Caco-2 (cell line): Measurements from ENCODE around the gene FBXW7. TPM values are rescaled to one million over a fixed set of nuclear protein-coding genes. Genes with fewer than 3 reads are reported as not detected.

Experiments
- BruUV-seq: library from RNA; stranded (reverse); fragments of 400-500 nt; replicated peaks from 2 replicates; lab custom pipeline; 2021; lab: Mats Ljungman, UMichigan
- CTCF ChIA-PET: fragments of 300-600 bp; sonication (Branson Sonifier 250); formaldehyde crosslinking; loops from one replicate; lab custom pipeline; 2022; ENCODE audit warnings: antibody characterized with exemption; lab: Charles Lee
- POLR2A ChIA-PET: fragments of 300-600 bp; sonication (Branson Sonifier 250); formaldehyde crosslinking; loops from one replicate; lab custom pipeline; 2022; ENCODE audit warnings: antibody characterized with exemption; lab: Charles Lee
- DNase-seq, 2 experiments: peaks; one replicate each; pipeline versions ENCODE4 v3.0.0 to v3.0.0-alpha.2; 2020 to 2022
- H3K27me3 ChIP-seq: replicated peaks from 2 replicates; pipeline ENCODE4 v1.6.0; 2011; ENCODE audit warnings: low read length; ENCODE audit not compliant: control insufficient read depth, insufficient read depth
- H3K36me3 ChIP-seq: 2 replicates; pipeline ENCODE4 v1.5.1; 2011; ENCODE audit warnings: low read length; ENCODE audit not compliant: control insufficient read depth, insufficient read depth
- H3K4me1 ChIP-seq: fragments of 250-450 bp; sonication (Bioruptor Pico); 2 replicates; pipeline ENCODE4 v1.5.1; 2020; ENCODE audit warnings: mild to moderate bottlenecking
- H3K4me3 ChIP-seq: 2 replicates; pipeline ENCODE4 v1.5.1; 2011; ENCODE audit warnings: low read depth, mild to moderate bottlenecking, control low read depth, low read length
- H3K9me3 ChIP-seq: fragments of 250-450 bp; sonication (Bioruptor Pico); 2 replicates; pipeline ENCODE4 v1.5.1; 2020; ENCODE audit warnings: mild to moderate bottlenecking, moderate library complexity
- H3K27ac Mint-ChIP-seq: one replicate; pipeline ENCODE4 v1.8.0; 2022; ENCODE audit warnings: mixed read lengths; ENCODE audit not compliant: unreplicated experiment
- H3K27me3 Mint-ChIP-seq: one replicate; pipeline ENCODE4 v1.8.0; 2022; ENCODE audit warnings: mixed read lengths; ENCODE audit not compliant: insufficient read depth, unreplicated experiment
- H3K36me3 Mint-ChIP-seq: one replicate; pipeline ENCODE4 v1.8.0; 2022; ENCODE audit warnings: mild to moderate bottlenecking, mixed read lengths; ENCODE audit not compliant: insufficient read depth, unreplicated experiment
- H3K4me1 Mint-ChIP-seq: one replicate; pipeline ENCODE4 v1.8.0; 2022; ENCODE audit warnings: low read depth, mixed read lengths; ENCODE audit not compliant: unreplicated experiment
- H3K4me3 Mint-ChIP-seq: one replicate; pipeline ENCODE4 v1.8.0; 2022; ENCODE audit warnings: mild to moderate bottlenecking, moderate library complexity, mixed read lengths; ENCODE audit not compliant: unreplicated experiment
- H3K9me3 Mint-ChIP-seq: one replicate; pipeline ENCODE4 v1.8.0; 2022; ENCODE audit warnings: mixed read lengths; ENCODE audit not compliant: unreplicated experiment
- intact Hi-C: fragments of 100-400 bp; cut with micrococcal nuclease; formaldehyde crosslinking; loops from one replicate; pipeline ENCODE4 v1.10.0; 2022; ENCODE audit not compliant: unreplicated experiment
- total RNA-seq: library from RNA; stranded (reverse); gene quantifications from 2 replicates; pipeline ENCODE4 v1.2.3, GENCODE V29; 2022
- TF ChIP-seq, protein P1 (sequence below), 2 experiments: fragments of 200-600 bp in 1 of 2; IDR thresholded peaks; 1 replicate in 1 of 2; 2 replicates in 1 of 2; pipeline versions ENCODE4 v1.5.1 to v1.8.0; 2011 to 2022; ENCODE audit warnings: antibody characterized with exemption in 1 of 2, control low read depth in 1 of 2, inconsistent platforms in 1 of 2, low read depth in 1 of 2, low read length in 1 of 2, mild to moderate bottlenecking in 1 of 2, moderate library complexity in 1 of 2; ENCODE audit not compliant: insufficient read depth in 1 of 2, severe bottlenecking in 1 of 2, unreplicated experiment in 1 of 2

Gene FBXW7
- total RNA-seq, 1 experiment from 2014 or later = 34.1 TPM

DNA sequence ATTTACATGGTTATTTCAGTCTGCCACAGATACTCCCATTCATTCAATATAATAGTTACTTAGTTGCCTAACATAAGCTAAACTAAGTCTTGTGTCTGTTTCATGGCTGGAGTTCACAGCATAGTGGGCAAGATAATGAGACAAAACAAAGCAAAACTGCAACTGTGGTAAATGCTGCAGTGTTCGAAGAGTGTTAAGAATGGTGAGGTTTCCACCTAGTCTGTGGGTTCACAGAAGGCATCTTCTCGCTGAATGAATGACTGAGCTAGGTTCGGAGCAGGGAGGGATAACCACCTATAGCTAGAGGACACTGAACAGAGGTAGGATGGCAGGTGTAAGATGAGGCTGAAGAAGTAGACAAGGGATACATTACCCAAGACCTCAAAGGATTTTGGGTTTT lies 171.0 kb downstream of the FBXW7 start:
- H3K27me3 ChIP-seq = no peaks in the 10 kb centered on the region
- Mint-ChIP-seq H3K9me3 (no peaks in the 10 kb centered on the region), H3K27me3 (no peaks in the 10 kb centered on the region), H3K4me3 (no peak overlapping the region), H3K27ac (no peak overlapping the region), H3K4me1 (no peaks in the 10 kb centered on the region), H3K36me3 (no peaks in the 10 kb centered on the region)
- H3K4me3 ChIP-seq = no peak overlapping the region
- H3K9me3 ChIP-seq = no peaks in the 10 kb centered on the region
- TF ChIP-seq, protein P1, sequence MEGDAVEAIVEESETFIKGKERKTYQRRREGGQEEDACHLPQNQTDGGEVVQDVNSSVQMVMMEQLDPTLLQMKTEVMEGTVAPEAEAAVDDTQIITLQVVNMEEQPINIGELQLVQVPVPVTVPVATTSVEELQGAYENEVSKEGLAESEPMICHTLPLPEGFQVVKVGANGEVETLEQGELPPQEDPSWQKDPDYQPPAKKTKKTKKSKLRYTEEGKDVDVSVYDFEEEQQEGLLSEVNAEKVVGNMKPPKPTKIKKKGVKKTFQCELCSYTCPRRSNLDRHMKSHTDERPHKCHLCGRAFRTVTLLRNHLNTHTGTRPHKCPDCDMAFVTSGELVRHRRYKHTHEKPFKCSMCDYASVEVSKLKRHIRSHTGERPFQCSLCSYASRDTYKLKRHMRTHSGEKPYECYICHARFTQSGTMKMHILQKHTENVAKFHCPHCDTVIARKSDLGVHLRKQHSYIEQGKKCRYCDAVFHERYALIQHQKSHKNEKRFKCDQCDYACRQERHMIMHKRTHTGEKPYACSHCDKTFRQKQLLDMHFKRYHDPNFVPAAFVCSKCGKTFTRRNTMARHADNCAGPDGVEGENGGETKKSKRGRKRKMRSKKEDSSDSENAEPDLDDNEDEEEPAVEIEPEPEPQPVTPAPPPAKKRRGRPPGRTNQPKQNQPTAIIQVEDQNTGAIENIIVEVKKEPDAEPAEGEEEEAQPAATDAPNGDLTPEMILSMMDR (IDR thresholded peaks at IDR 0.05; ENCODE audit: insufficient read depth in 1 of 2, low read depth in 1 of 2, low read length in 1 of 2, severe bottlenecking in 1 of 2, unreplicated experiment in 1 of 2) = no peak
- H3K4me1 ChIP-seq = no peaks in the 10 kb centered on the region
- ChIA-PET POLR2A (no interaction called here), CTCF (no interaction called here)
- no peak for DNase-seq
- no TSS peak for BruUV-seq
- intact Hi-C loops = no loop called here
- no peaks in the 10 kb centered on the region for H3K36me3 ChIP-seq

DNA sequence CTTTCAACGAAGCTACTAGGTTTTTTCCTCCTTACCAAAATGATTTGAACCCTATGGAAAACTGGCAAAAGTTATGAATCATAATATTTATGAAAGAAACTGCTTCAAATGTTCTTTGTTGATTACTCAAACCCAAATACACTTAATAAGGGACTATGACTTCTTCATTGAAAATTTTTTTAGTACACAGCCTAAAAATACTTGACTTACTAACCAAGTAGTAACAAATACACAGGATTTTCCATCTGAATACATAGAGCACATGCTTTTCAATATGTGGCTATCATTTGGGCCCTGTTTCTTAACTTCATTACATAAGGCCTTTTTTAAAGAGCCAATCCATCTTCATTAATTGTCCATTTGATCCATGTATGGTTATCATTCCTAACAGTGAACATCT lies 171.5 kb downstream of the FBXW7 start:
- Mint-ChIP-seq H3K4me1 (no peaks in the 10 kb centered on the region), H3K4me3 (no peak overlapping the region), H3K9me3 (no peaks in the 10 kb centered on the region), H3K27ac (no peak overlapping the region), H3K27me3 (no peaks in the 10 kb centered on the region), H3K36me3 (peaks cover 5% of the 10 kb centered on the region)
- DNase-seq = no peak
- intact Hi-C loops = no loop called here
- TF ChIP-seq, protein P1 (IDR thresholded peaks at IDR 0.05; ENCODE audit: insufficient read depth in 1 of 2, low read depth in 1 of 2, low read length in 1 of 2, severe bottlenecking in 1 of 2, unreplicated experiment in 1 of 2) = no peak
- no peaks in the 10 kb centered on the region for H3K27me3 ChIP-seq
- H3K4me3 ChIP-seq = no peak overlapping the region
- H3K9me3 ChIP-seq = no peaks in the 10 kb centered on the region
- no peaks in the 10 kb centered on the region for H3K36me3 ChIP-seq
- CTCF ChIA-PET = no interaction called here
- no peaks in the 10 kb centered on the region for H3K4me1 ChIP-seq
- no TSS peak for BruUV-seq
- POLR2A ChIA-PET = no interaction called here

DNA sequence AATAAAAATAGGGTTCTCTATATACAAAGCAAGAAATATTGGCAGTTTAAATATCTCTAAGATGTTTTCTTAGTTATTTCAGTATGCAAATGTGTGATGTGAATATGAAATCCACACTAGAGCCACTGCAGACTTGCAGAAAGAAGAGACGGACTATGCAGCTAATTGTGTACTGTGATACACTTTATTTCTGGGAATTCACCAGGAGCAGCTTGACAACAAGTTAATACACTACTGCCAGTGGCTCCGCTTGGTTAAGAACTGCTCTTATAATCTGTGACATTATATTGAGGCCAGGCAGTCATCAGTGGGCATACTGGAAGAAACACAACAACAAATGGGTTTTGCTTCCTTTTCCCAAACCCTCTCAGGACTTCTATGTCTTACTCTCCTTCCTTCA lies 172.0 kb downstream of the FBXW7 start:
- Mint-ChIP-seq H3K9me3 (no peaks in the 10 kb centered on the region), H3K4me1 (no peaks in the 10 kb centered on the region), H3K27me3 (no peaks in the 10 kb centered on the region), H3K27ac (no peak overlapping the region), H3K4me3 (no peak overlapping the region), H3K36me3 (peaks cover 5% of the 10 kb centered on the region)
- Histone ChIP-seq H3K9me3 (no peaks in the 10 kb centered on the region), H3K27me3 (no peaks in the 10 kb centered on the region), H3K36me3 (no peaks in the 10 kb centered on the region), H3K4me3 (no peak overlapping the region), H3K4me1 (no peaks in the 10 kb centered on the region)
- ChIA-PET POLR2A (no interaction called here), CTCF (no interaction called here)
- intact Hi-C loops = no loop called here
- BruUV-seq = no TSS peak
- DNase-seq = no peak
- TF ChIP-seq, protein P1 (IDR thresholded peaks at IDR 0.05; ENCODE audit: insufficient read depth in 1 of 2, low read depth in 1 of 2, low read length in 1 of 2, severe bottlenecking in 1 of 2, unreplicated experiment in 1 of 2) = no peak
